Measurements from ENCODE around the gene APOBEC3A. TPM values are rescaled to one million over a fixed set of nuclear protein-coding genes. Genes with fewer than 3 reads are reported as not detected.

APOBEC3A gene
- total and polyA plus RNA-seq, 2 of the 8 experiments (the other 6 are each of a cell fraction or from before 2014, with no cell fraction given) = not detected

DNA sequence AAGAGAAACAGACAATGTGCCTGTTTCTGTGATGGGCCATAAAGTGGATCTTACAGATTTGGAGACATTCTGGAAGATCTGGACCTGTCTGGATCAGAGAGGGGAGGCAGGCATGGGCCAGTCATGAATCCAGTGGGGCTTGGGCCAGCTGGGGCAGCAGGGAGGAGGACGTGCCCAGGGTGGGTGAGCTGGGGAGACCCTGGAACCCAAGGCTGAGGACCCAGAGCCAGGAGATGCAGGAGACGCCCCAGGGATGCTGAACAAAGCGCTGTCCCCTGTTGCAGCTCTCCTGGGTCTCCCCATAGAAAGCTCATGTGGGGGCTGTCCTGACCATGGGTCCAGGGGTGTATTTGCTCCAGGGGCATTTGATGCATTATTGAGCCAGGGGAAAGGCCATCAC is 1.5 kb upstream of the APOBEC3A start:
- Histone ChIP-seq H3K18ac (ENCODE audit: extremely low read depth, low read length) (no peak overlapping the region), H3K9me3 (ENCODE audit: insufficient read depth in 2 of 2, low read depth in 1 of 2, low read length in 1 of 2) (no peaks in the 10 kb centered on the region), H3K9ac (replicated peaks in 1 of 4; ENCODE audit: extremely low read depth in 1 of 4, low read depth in 3 of 4, low read length in 3 of 4) (no peak overlapping the region), H3K23ac (ENCODE audit: insufficient read length) (no peak overlapping the region), H3K14ac (ENCODE audit: insufficient read length) (no peak overlapping the region), H3K27me3 (replicated peaks in 1 of 4; ENCODE audit: control insufficient read depth in 3 of 4, extremely low read depth in 1 of 4, insufficient read depth in 3 of 4, low read length in 3 of 4) (no peaks in the 10 kb centered on the region; a peak in 1 of 7 replicates), H2BK15ac (ENCODE audit: low read length) (no peak overlapping the region), H2BK12ac (ENCODE audit: low read depth, low read length) (no peak overlapping the region), H4K91ac (replicated peaks; ENCODE audit: insufficient read length, low read length) (no peak overlapping the region), H2BK120ac (replicated peaks; ENCODE audit: low read depth, low read length) (no peak overlapping the region), H2AK5ac (ENCODE audit: low read depth, low read length) (no peak overlapping the region), H3K56ac (replicated peaks; ENCODE audit: insufficient read length, low read depth, low read length) (no peak overlapping the region), H3K36me3 (ENCODE audit: control insufficient read depth in 2 of 4, insufficient read depth in 4 of 4, low read length in 3 of 4) (no peaks in the 10 kb centered on the region), H3K4me2 (ENCODE audit: insufficient read depth in 1 of 2, low read depth in 2 of 2, low read length in 2 of 2) (no peak overlapping the region), H3K4ac (replicated peaks; ENCODE audit: insufficient read length, low read depth, low read length) (no peak overlapping the region), H3K23me2 (ENCODE audit: low read depth, low read length) (no peaks in the 10 kb centered on the region), H3K27ac (ENCODE audit: low read depth, low read length) (no peak overlapping the region), H3K79me1 (ENCODE audit: low read depth, low read length) (no peaks in the 10 kb centered on the region), H3K4me1 (replicated peaks in 1 of 4; ENCODE audit: control insufficient read depth in 3 of 4, insufficient read depth in 4 of 4, low read length in 3 of 4) (no peaks in the 10 kb centered on the region), H3K4me3 (ENCODE audit: extremely low read depth in 1 of 4, insufficient read depth in 2 of 4, low read depth in 3 of 4, low read length in 4 of 4) (no peak overlapping the region), H3K79me2 (ENCODE audit: control insufficient read depth in 1 of 2, insufficient read depth in 2 of 2, low read length in 2 of 2) (no peaks in the 10 kb centered on the region), H2BK20ac (ENCODE audit: low read length) (0 out of 2 replicates have a peak overlapping the region, but pooled peaks have one; percentile 10), H4K5ac (ENCODE audit: insufficient read length, low read depth, low read length) (no peak overlapping the region), H4K8ac (ENCODE audit: extremely low read depth, insufficient read depth, low read length) (no peak overlapping the region), H4K20me1 (replicated peaks in 1 of 2; ENCODE audit: control insufficient read depth in 1 of 2, insufficient read depth in 2 of 2, low read length in 2 of 2) (no peaks in the 10 kb centered on the region), H2AFZ (ENCODE audit: low read length) (no peak overlapping the region), H2BK5ac (ENCODE audit: low read depth, low read length) (no peak overlapping the region)
- no peak for DNase-seq (ENCODE audit: low read depth in 1 of 2, low spot score in 2 of 2)
- no peak for FAIRE-seq
- POLR2A ChIA-PET (ENCODE audit: partially characterized antibody) = interaction anchor here (1.3 kb wide), 1 partner anchor 10 kb away, joined by 3 read pairs; no protein-coding TSS in a partner anchor
- CTCF ChIA-PET (ENCODE audit: partially characterized antibody) = interaction anchor here (0.7 to 1.5 kb wide), 3 partner anchors 18 to 180 kb away, joined by 3 to 5 read pairs (median 4); no protein-coding TSS in a partner anchor
- TF ChIP-seq CREB1 (IDR thresholded peaks at IDR 0.05) (no peak), TCF12 (IDR thresholded peaks at IDR 0.05; ENCODE audit: low read depth, low read length) (no peak), EP300 (IDR thresholded peaks at IDR 0.05; ENCODE audit: borderline replicate concordance in 1 of 2, low read depth in 2 of 2, low read length in 2 of 2) (no peak), BACH1 (IDR thresholded peaks at IDR 0.05; ENCODE audit: low read length) (no peak), GTF2F1 (IDR thresholded peaks at IDR 0.05; ENCODE audit: borderline replicate concordance, low read depth, low read length) (no peak), SP2 (IDR thresholded peaks at IDR 0.05; ENCODE audit: low read length) (no peak), NANOG (IDR thresholded peaks at IDR 0.05; ENCODE audit: insufficient read depth, low read depth, low read length, poor library complexity, severe bottlenecking) (no peak), CHD1 (IDR thresholded peaks at IDR 0.05; ENCODE audit: low read depth, low read length) (no peak), USF2 (IDR thresholded peaks at IDR 0.05; ENCODE audit: low read length) (no peak), ZNF274 (IDR thresholded peaks at IDR 0.05; ENCODE audit: borderline replicate concordance, extremely low read depth, low read length) (no peak)
- WGBS, 2 experiments (ENCODE audit: extremely low coverage in 1 of 2, insufficient coverage in 1 of 2, insufficient read length in 1 of 2, insufficient replicate concordance in 2 of 2, low coverage in 1 of 2, low lambda C conversion rate in 2 of 2, missing lambda C conversion rate in 1 of 2) = 93% methylated on average over 3 of the region's 3 CpGs; no CpG with 5 or more reads in 1 of the 2 experiments
